Measurements from ENCODE around the gene UNC80. TPM values are rescaled to one million over a fixed set of nuclear protein-coding genes. Genes with fewer than 3 reads are reported as not detected.

UNC80 gene
- polyA plus RNA-seq, 3 donors: under 0.01 TPM; not detected in 2

- Mint-ChIP-seq H3K36me3 (no peaks in the 10 kb centered on the region), H3K9me3 (peaks cover 0 to 3% (median 0%) of the 10 kb centered on the region in 7 donors), H3K4me3 (no peak overlapping the region), H3K4me1 (no peaks in the 10 kb centered on the region), H3K27me3 (ENCODE audit: low read depth in 3 of 3) (peaks cover 0 to 1% (median 0%) of the 10 kb centered on the region in 3 donors), H3K27ac (no peak overlapping the region)
- Histone ChIP-seq H3K4me2 (replicated peaks; ENCODE audit: extremely low read depth, low read length, poor library complexity, severe bottlenecking) (no peak overlapping the region), H4K20me1 (ENCODE audit: insufficient read depth, low read length) (no peaks in the 10 kb centered on the region), H3K79me2 (ENCODE audit: insufficient read depth, low read length) (no peaks in the 10 kb centered on the region), H3K4me1 (ENCODE audit: control insufficient read depth in 1 of 2, insufficient read depth in 2 of 2, low read length in 2 of 2) (no peaks in the 10 kb centered on the region), H3K27ac (ENCODE audit: low read depth in 1 of 2, low read length in 2 of 2) (no peak overlapping the region), H3K9me3 (replicated peaks in 1 of 2; ENCODE audit: control insufficient read depth in 1 of 2, insufficient read depth in 1 of 2, low read length in 2 of 2) (no peaks in the 10 kb centered on the region), H3K4me3 (replicated peaks in 1 of 3; ENCODE audit: low read depth in 2 of 3, low read length in 3 of 3) (no peak overlapping the region), H3K36me3 (replicated peaks in 1 of 2; ENCODE audit: control insufficient read depth in 1 of 2, insufficient read depth in 2 of 2, low read length in 2 of 2) (no peaks in the 10 kb centered on the region), H3K9ac (ENCODE audit: insufficient read depth, low read length, poor library complexity, severe bottlenecking) (no peak overlapping the region), H2AFZ (ENCODE audit: insufficient read depth, low read depth, low read length, poor library complexity, severe bottlenecking) (no peak overlapping the region), H3K27me3 (ENCODE audit: control insufficient read depth in 2 of 2, insufficient read depth in 2 of 2, low read length in 2 of 2) (no peaks in the 10 kb centered on the region)
- intact Hi-C loops (cut with micrococcal nuclease): no loop called here
- TF ChIP-seq CTCF (IDR thresholded peaks at IDR 0.05): no peak
- no peak for DNase-seq
- WGBS (ENCODE audit: insufficient coverage): 55% methylated on average over 2 of the region's 2 CpGs
Observed at GRCh38 chr2:209956271-209956670, 184.6 kb downstream of the UNC80 start.

GRCh38 chr2:209958016-209958415, 186.4 kb downstream of the UNC80 start:
- no peaks in the 10 kb centered on the region for H4K20me1 ChIP-seq (ENCODE audit: insufficient read depth, low read length)
- DNase-seq: no peak
- no peaks in the 10 kb centered on the region for H3K4me1 ChIP-seq (ENCODE audit: control insufficient read depth in 1 of 2, insufficient read depth in 2 of 2, low read length in 2 of 2)
- no peak overlapping the region for H2AFZ ChIP-seq (ENCODE audit: insufficient read depth, low read depth, low read length, poor library complexity, severe bottlenecking)
- H3K4me3 Mint-ChIP-seq: no peak overlapping the region
- no peaks in the 10 kb centered on the region for H3K27me3 ChIP-seq (ENCODE audit: control insufficient read depth in 2 of 2, insufficient read depth in 2 of 2, low read length in 2 of 2)
- H3K27ac ChIP-seq (ENCODE audit: low read depth in 1 of 2, low read length in 2 of 2): no peak overlapping the region
- intact Hi-C loops (cut with micrococcal nuclease): no loop called here
- H3K4me3 ChIP-seq (replicated peaks in 1 of 3; ENCODE audit: low read depth in 2 of 3, low read length in 3 of 3): no peak overlapping the region
- no CpG with 5 or more reads among the region's 2 CpGs for WGBS (ENCODE audit: insufficient coverage)
- no peaks in the 10 kb centered on the region for H3K79me2 ChIP-seq (ENCODE audit: insufficient read depth, low read length)
- H3K27ac Mint-ChIP-seq: no peak overlapping the region
- H3K4me2 ChIP-seq (replicated peaks; ENCODE audit: extremely low read depth, low read length, poor library complexity, severe bottlenecking): no peak overlapping the region
- H3K36me3 Mint-ChIP-seq: no peaks in the 10 kb centered on the region
- H3K9me3 Mint-ChIP-seq: no peaks in the 10 kb centered on the region
- peaks cover 0 to 1% (median 0%) of the 10 kb centered on the region in 3 donors for H3K27me3 Mint-ChIP-seq (ENCODE audit: low read depth in 3 of 3)
- H3K9ac ChIP-seq (ENCODE audit: insufficient read depth, low read length, poor library complexity, severe bottlenecking): no peak overlapping the region
- H3K36me3 ChIP-seq (replicated peaks in 1 of 2; ENCODE audit: control insufficient read depth in 1 of 2, insufficient read depth in 2 of 2, low read length in 2 of 2): no peaks in the 10 kb centered on the region
- no peak for TF ChIP-seq CTCF (IDR thresholded peaks at IDR 0.05)
- H3K9me3 ChIP-seq (replicated peaks in 1 of 2; ENCODE audit: control insufficient read depth in 1 of 2, insufficient read depth in 1 of 2, low read length in 2 of 2): no peaks in the 10 kb centered on the region
- H3K4me1 Mint-ChIP-seq: no peaks in the 10 kb centered on the region
